ENCODE measurements around the gene ADGRL3.

Gene ADGRL3

DNA sequence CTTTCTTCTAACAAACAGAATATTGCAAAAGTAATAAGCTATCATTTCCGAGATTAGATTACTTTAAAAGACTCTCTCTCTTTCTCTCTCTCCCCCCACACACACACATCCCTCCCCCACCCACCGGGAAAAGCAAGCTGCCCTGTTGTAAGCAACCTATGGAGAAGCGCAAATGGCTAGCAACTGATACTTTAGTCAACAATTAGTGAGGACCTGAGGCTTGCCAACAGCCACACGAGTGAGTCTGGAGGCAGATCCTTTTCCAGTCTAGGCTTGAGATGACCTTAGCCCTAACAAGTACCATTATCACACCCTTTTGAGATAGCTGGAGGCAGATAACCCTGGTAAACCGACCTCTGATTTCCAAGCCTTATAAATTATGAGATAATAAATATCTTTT is 19.7 kb upstream of the ADGRL3 start:
- DNase-seq (ENCODE audit: low read depth) = no peak
- H3K4me3 ChIP-seq (ENCODE audit: low read depth, low read length) = no peak overlapping the region

GRCh38 chr4:61182915-61183314 is 17.2 kb upstream of the ADGRL3 start:
- no peak for DNase-seq (ENCODE audit: low read depth)
- H3K4me3 ChIP-seq (ENCODE audit: low read depth, low read length) = no peak overlapping the region
- TF ChIP-seq CTCF (IDR thresholded peaks at IDR 0.05; ENCODE audit: low read depth, low read length, missing control alignments) = no peak

More for the DNA sequence above, 19.7 kb upstream of the ADGRL3 start:
- no peak for TF ChIP-seq CTCF (IDR thresholded peaks at IDR 0.05; ENCODE audit: low read depth, low read length, missing control alignments)

GRCh38 chr4:61185288-61185687 is 14.8 kb upstream of the ADGRL3 start:
- H3K4me3 ChIP-seq (ENCODE audit: low read depth, low read length) = no peak overlapping the region
- no peak for DNase-seq (ENCODE audit: low read depth)
- no peak for TF ChIP-seq CTCF (IDR thresholded peaks at IDR 0.05; ENCODE audit: low read depth, low read length, missing control alignments)

DNA sequence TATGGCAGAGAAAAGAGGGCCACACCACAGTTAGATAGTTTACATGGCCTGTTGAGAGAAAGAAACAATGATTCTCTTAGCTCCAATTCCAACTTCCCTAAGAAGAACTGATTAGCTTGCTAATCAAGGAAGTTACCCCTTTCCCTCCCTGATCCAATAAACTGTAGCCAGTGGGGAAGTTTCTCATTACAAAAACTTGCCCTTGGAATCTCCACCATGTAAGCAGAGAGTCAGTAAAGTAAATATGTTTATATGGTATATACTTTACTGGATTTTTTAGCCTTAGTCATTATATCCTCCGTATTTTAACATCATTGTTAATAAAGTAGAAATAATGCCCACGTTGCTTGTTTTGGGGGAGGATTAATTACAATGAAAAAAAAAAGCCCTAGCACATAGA is 7.7 kb upstream of the ADGRL3 start:
- no peak for TF ChIP-seq CTCF (IDR thresholded peaks at IDR 0.05; ENCODE audit: low read depth, low read length, missing control alignments)
- DNase-seq (ENCODE audit: low read depth) = no peak
- no peak overlapping the region for H3K4me3 ChIP-seq (ENCODE audit: low read depth, low read length)

GRCh38 chr4:61193863-61194262 is 6.3 kb upstream of the ADGRL3 start:
- no peak for TF ChIP-seq CTCF (IDR thresholded peaks at IDR 0.05; ENCODE audit: low read depth, low read length, missing control alignments)
- no peak for DNase-seq (ENCODE audit: low read depth)
- no peak overlapping the region for H3K4me3 ChIP-seq (ENCODE audit: low read depth, low read length)

DNA sequence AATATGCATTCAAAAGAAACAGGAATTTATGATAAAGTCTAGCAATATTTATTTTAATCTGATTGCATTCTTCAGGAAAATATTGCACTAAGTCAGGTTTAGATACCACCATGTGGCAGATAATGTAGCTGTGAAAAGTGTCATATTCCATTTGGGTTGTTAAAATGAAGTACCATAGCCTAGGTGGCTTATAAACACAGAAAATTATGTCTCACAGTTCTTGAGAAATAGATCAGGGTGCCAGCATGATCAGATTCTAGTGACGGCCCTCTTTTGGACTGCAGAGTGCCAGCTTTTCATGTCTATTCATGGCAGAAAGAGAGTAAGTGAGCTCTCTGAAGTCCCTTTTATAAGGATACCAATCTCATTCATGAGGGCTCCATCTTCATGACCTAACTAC is 5.6 kb upstream of the ADGRL3 start:
- no peak overlapping the region for H3K4me3 ChIP-seq (ENCODE audit: low read depth, low read length)
- TF ChIP-seq CTCF (IDR thresholded peaks at IDR 0.05; ENCODE audit: low read depth, low read length, missing control alignments) = no peak
- DNase-seq (ENCODE audit: low read depth) = no peak

DNA sequence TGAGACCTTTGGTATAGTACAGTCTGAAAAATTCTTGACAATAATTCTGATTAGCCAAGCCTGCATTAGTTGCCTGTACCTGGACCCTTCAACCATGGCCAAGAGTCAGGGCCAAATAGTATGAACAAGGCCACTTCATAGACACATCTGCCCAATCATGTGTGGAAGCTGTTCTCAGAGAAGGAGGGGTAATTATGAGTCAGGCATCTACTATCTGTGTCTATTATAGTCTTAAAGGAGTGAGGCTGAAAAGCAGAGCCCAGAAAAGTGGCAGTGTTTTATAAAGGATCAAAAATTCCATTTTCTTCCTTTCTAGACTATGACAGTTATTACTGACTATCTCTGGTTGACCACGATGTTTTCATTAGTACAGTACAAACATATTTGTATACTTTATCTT is 5.0 kb upstream of the ADGRL3 start:
- TF ChIP-seq CTCF (IDR thresholded peaks at IDR 0.05; ENCODE audit: low read depth, low read length, missing control alignments) = no peak
- H3K4me3 ChIP-seq (ENCODE audit: low read depth, low read length) = no peak overlapping the region
- DNase-seq (ENCODE audit: low read depth) = no peak

Data from GM12864 (cell line).